Mucosa of gallbladder (tissue), 1 donor: ENCODE results near the gene BEND6. TPM values are rescaled to one million over a fixed set of nuclear protein-coding genes. Genes with fewer than 3 reads are reported as not detected.
A peak's percentile ranks its signal among the peaks of the same experiment; 100 is the strongest.
"Not testable (repeated sequence)": the region's sequence is repeated elsewhere in the genome, so short reads cannot be mapped to it uniquely, and the experiment has no call there.

Experiments
- DNase-seq: peaks from one replicate; pipeline ENCODE4 v3.0.0-alpha.2; 2020; ENCODE audit warnings: low spot score
- total RNA-seq: library from RNA; stranded (reverse); gene quantifications from one replicate; pipeline ENCODE4 v1.2.1, GENCODE V29; 2021
- donor health status: DM: no; HTN: no; CAD: no.

BEND6 gene
- total RNA-seq, 1 donor from 2014 or later = 0.95 TPM

DNA sequence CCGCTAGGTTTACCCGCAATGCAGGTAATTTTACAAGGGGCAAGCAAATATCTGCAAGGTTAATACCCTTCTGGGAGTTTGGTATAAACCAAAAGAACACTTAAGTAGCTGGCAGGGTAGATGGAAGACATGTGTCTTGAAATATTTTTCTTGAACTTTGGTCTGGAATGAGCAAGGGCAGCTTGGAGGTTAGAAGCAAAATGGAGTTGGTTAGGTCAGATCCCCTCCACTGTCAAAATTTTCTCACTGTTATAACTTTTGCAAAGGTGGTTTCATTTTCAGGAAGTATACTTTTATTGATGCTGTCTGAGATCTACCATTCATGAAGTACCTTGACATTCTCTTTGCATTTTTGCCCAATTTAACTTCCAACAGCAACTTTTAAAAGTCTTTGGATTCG, 78.3 kb downstream of the BEND6 start:
- no peak for DNase-seq

DNA sequence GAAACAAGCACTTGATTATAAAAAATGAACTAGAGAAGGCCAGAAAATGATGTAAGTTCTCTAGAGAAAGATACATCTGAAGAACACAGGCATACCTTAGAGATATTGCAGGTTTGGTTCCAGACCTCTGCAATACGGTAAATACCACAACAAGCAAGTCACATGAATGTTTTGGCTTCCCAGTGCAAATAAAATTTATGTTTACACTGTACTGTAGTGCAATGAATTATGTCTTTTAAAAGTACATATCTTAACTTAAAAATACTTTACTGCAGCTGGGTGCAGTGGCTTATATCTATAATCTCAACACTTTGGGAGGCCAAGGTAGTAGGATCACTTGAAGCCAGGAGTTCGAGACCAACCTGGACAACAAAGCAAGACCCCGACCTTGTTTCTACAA, 80.6 kb downstream of the BEND6 start:
- DNase-seq = no peak

DNA sequence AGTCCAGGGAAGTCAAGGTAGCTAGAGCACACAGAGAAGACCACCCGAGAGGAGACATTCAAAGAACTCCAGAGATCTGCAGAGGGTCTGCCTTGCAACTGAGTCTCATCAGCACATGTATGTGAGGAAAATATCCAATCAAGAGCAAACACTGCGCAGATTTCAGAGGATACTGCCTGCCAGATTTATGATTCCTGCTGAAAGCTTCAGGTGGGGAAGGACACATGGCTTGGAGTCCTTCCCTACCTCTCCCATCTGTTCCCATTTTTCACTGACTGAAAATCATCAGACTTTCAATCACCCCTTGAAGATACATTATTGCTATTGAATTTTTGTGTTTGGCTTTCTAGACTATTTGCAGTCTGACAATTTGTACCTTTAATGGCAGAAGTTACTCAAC, 84.0 kb downstream of the BEND6 start:
- DNase-seq = no peak

DNA sequence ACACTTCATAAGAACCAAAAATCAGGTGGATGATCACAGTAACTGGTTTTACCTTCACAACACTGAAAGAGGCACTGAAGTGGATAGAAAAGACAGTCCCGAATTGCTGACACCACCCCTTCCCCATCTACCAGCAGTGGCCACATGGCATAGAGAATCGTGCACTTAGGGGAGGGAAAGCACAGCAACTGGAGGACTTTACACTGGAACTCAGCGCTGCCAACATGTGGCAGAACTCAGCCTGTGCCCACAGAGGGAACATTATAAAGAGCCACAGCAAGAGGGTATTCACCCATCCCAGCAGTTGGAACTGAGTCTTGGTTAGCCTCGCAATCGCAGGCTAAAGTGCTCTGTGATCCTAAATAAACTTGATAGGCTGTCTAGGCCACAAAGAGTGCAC, 85.1 kb downstream of the BEND6 start:
- DNase-seq = no peak

DNA sequence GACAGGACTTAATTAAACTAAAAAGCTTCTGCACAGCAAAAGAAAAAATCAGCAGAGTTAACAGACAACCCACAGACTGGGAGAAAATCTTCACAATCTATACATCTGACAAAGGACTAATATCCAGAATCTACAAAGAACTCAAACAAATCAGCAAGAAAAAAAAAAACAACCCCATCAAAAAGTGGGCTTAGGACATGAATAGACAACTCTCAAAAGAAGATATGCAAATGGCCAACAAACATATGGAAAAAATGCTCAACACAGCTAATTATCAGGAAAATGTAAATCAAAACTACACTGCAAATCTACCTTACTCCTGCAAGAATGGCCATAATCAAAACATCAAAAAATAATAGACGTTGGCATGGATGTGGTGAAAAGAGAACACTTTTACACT, 89.2 kb downstream of the BEND6 start:
- not testable (repeated sequence) for DNase-seq

DNA sequence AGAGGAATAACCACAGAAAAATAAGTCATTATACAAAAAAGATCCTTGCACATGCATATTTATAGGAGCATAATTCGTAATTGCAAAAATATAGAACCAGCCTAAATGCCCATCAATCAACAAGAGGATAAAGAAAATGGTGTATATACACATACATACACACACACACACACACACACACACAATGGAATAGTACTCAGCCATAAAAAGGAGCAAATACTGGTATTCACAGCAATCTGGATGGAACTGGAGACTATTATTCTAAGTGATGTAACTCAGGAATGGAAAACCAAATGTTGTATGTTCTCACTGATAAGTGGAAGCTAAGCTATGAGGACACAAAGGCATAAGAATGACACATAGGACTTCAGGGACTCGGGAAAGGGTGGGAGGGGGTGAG, 89.7 kb downstream of the BEND6 start:
- DNase-seq = no peak

DNA sequence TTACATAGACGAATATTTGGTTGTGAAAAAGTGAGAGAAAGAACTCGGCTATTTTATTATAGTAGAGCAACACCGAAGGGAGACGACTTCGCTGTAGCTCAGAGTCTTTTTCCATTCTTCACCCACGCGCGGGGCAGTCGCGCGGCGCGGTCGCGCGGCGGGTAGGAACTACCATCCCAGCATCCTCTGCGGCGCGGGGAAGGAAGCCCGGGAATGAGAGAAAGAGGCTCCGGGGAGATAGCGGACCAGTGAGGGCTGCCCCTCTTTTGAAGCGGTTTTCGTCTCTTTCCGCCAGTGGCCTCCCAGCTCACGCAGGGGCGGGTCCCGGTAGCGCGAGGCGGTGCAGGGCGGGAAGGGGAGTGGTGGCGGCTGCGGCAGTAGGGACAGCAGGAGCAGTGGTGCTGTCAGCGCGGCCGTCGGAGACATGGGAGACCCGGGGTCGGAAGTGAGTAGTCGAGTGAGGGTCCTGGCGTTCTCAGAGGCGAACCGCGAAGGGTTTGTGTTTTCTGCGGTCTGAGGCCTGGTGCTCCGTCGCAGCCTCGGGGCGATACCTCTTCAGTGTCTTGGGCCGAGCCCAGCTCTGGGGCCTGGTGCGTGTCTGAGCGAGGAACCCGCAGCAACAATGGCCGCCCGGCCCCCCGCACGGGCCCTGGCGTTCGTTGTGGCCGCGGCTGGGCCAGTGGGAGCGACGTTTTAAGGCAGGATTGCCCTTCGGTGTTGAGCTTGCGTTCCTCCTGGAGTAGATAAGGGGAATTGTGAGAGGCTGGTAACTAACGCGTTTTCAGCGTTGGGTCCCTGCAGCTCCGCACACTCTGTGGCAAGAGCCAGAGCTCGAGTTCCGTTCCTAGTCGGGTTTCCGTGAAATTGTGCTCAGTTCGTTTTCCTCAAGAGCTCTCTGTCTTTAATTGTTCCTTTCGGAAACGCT, 91.7 kb downstream of the BEND6 start, which contains the start of gene KIAA1586:
Gene KIAA1586 (plus strand): TSS at position 362 of the 925 bp plus-strand sequence. CDS start 63 bp downstream, at position 425.
- DNase-seq = peak; percentile 86

DNA sequence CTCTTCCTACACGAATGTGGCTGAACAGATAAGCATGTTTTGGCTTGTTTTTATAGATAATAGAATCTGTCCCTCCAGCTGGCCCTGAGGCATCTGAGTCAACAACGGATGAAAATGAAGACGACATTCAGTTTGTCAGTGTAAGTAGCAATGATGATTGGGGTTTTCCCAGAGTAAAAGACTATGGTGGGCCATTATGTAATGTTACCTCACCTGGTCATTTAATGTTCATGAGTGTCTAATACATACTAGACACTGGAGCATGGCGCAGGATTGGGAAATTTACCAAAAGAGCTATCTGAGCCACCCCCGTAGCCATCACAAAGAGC, 92.3 kb downstream of the BEND6 start:
- not testable (repeated sequence) for DNase-seq

DNA sequence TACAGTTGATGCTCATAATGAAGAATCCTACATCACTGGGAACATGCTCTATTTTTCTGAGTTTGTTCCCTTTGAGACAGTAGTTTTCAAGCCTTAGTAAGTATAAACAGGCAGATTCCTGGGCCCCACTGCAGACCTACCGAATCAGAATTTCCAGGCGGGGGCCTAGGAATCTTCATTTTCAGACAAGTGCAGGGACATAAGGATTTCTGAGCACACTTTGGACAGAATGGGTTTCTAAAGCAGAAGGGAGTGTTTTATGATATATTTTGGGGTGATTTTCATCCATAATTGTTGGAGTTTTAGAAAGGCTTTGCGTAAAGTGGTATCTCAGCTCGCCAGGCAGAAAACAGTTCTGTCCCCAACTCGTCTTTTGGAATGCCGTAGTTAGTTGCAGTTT, 93.0 kb downstream of the BEND6 start:
- not testable (repeated sequence) for DNase-seq

DNA sequence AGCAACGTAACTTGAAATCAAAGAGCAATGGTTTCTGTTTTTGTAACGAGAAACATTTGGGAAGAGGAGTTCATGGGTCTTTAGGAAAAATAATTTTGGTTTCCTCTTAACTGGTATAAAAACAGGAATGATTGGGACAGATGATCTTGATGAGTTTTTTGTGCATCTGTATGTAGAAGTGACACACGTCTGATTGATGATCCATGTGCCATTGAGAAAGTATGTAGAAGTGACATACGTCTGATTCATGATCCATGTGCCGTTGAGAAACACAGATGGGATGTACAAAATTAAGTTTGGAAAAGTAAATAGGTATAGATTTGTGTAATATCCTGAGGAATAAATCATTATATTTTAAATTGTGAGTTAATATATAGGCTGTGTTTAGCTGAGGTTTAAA, 93.7 kb downstream of the BEND6 start:
- DNase-seq = no peak

DNA sequence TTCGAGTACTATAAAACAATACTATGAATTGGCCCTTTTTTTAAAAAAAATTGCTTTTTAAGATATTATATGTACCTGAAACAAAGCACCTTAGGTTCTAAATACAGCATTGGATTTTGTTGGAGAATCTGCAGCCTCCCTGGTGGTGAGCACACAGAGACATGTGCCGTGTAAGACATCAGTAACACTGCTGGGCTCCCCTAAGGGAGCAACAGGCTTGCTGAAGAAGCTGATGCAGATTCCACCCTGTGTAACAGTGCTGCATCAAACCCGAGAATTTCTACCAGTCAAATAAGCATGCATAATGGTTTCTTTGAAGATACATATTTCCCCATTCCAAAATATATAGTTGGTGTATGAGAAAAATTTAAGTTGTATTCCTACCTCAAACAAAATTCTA, 108.9 kb downstream of the BEND6 start:
- no peak for DNase-seq

DNA sequence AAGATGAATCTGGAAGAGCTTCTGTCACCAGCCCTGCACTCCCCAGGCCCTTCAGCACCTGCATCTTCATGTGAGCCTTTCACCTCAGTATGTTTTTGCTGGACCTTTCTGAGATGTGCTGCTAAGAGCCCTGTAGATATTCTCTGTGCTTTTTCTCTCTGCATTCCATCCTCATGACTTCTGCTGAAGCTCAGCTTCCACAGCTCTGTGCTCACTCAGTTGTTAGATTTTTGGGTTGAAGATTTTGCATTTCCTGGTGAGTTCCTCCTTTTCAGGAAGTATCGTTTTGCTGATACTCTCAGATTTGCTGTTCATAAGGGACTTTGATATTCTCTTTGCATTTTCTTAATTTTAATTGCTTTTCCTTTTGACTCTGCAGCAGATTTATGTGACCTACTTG, 109.9 kb downstream of the BEND6 start:
- DNase-seq = no peak

DNA sequence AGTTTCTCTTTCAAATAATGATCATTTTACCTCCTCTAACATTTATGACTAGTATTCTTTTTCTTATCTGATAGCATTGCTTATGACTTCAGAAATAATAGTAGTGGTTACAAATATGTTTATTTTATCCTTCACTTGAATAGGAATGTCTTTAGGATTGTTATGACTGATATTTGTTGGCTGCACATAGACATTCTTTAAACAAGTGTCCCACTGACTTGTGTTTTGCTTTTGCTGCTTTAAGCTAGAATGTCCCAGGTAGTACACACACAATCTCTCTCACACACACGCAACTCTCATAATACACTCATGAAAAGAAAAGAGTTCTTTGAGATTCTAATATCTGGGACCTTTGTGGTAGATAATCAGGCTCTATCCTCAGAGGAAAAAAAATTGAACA, 113.2 kb downstream of the BEND6 start:
- DNase-seq = no peak

DNA sequence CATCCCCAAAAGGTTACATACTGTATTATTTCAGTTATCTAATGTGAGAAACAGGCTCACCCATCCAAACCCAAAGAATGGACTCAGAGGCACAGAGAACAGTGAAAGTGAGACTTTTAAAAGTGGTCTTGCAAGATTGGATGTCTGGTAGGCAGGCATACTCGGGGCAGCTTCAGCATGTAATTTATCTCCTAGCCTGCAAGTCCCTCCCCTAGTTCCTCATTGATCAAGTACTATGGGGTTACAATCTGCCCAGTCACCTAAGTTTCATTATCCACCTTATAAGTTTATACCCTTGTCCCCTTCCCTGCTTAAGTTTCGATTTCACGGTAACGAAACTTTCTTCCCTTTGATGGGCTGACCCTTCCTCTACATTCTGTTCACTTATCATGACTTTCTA, 114.3 kb downstream of the BEND6 start:
- no peak for DNase-seq

DNA sequence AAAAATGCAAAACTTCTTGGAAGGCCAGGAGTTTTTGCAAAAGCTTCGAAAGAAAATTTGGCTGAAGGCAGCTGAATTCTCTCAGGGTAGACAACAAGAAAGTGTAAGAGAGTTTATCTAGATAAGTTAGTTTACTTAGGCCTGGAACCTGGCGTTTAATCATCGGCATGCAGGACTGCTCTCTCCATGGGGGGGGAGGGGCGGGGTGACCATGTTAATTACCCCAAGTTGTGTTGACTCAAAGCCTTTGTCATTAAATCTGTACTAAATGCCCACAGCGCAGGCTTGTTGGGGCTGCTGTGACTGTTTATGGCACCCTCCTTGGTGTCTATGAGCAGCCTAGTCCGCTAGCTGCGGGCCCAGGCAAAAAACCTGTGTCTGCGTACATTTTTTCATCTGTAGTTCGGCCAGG, 115.0 kb downstream of the BEND6 start:
- no peak for DNase-seq

DNA sequence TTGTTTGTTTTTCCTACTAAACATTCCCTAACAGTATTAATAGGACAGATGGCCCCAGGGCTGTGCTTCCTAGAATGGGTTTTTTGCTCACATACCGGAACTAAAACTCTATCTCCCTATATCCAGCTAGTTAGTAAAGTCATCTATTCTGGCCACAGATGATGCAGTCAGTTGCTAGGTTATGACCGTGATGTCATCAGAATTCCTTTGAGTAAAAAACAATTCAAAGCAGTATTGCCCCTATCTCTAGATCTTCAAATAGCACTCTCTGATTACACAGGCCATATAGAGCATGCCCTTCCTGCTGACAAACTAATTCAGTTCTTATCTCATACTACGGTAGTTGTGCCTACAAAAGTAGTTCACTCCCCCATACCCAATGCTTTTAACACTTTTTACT, 117.2 kb downstream of the BEND6 start:
- DNase-seq = no peak

DNA sequence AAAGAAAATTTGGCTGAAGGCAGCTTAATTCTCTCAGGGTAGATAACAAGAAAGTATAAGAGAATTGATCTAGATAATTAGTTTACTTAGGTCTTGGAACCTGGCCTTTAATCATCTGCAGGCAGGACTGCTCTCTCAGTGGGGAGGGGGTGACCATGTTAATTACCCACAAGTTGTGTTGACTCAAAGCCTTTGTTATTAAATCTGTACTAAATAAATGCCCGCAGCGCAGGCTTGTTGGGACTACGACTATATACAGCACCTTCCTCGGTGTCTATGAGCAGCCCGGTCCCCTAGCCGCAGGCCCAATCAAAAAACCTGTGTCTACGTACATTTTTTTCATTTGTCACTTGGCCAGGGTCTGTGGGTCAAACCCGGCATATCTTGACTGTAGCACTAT, 119.5 kb downstream of the BEND6 start:
- no peak for DNase-seq

DNA sequence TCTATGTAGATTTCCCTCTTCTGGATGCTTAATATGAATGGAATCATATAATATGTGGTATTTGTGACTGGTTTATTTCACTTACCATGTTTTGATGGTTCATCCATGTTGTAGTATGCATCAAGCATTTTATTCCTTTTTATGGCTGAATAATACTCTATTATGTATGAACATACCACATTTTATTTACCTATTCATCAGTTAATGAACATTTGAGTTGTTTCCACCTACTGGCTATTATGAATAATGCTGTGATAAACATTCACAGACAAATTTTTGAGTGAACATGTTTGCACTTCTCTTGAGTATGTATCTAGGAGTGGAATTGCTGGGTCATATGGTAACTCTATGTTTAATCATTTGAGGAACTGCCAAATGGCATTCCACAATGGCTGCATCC, 120.2 kb downstream of the BEND6 start:
- no peak for DNase-seq

Other genes starting within 250 kb of the BEND6 start
- 8.2 TPM for gene KIAA1586, start 91.6 kb downstream of the BEND6 start, total RNA-seq
- gene ZNF451, start 135.1 kb downstream of the BEND6 start, total RNA-seq = 41.5 TPM
- 19.9 TPM for gene BAG2, start 217.2 kb downstream of the BEND6 start, total RNA-seq